RWPE1 (cell line): ENCODE data around the gene BTNL8.

ENCODE experiments used
- CTCF ChIA-PET: fragments of 350-600 bp; sonication (Branson Sonifier 250); formaldehyde crosslinking; extraction: SDS; loops from one replicate; lab custom pipeline; 2021; lab: Yijun Ruan, JAX
- POLR2A ChIA-PET: fragments of 400-600 bp; formaldehyde crosslinking; extraction: SDS; loops from one replicate; lab custom pipeline; 2020; ENCODE audit warnings: antibody characterized with exemption; ENCODE audit not compliant: low non-redundant PET; lab: Yijun Ruan, JAX
- DNase-seq: peaks from one replicate; pipeline ENCODE4 v3.0.0; 2012; ENCODE audit warnings: low spot score
- H3K27ac ChIP-seq: fragments of 450-650 bp; 2 replicates; pipeline ENCODE4 v1.5.1; 2017
- CTCF ChIP-seq: fragments of 450-650 bp; conservative IDR thresholded peaks from 2 replicates; pipeline ENCODE4 v1.5.1; 2017; ENCODE audit warnings: low read depth, mild to moderate bottlenecking

Gene BTNL8

GRCh38 chr5:180866985-180867384, 32.0 kb upstream of the BTNL8 start:
- no peak overlapping the region for H3K27ac ChIP-seq
- ChIA-PET CTCF (interaction anchor here (1.3 to 2.0 kb wide), 2 partner anchors 82 to 306 kb away, joined by 7 to 8 read pairs; no protein-coding TSS in a partner anchor), POLR2A (no interaction called here)
- DNase-seq: no peak
- no peak for TF ChIP-seq CTCF

GRCh38 chr5:180868960-180869359, 30.0 kb upstream of the BTNL8 start:
- ChIA-PET CTCF (interaction anchor here (0.6 to 2.1 kb wide), 15 partner anchors 9 to 1845 kb away, joined by 3 to 17 read pairs (median 4); no protein-coding TSS in a partner anchor), POLR2A (no interaction called here)
- TF ChIP-seq CTCF: peak; percentile 90
- DNase-seq: peak; percentile 93
- H3K27ac ChIP-seq: no peak overlapping the region

DNA sequence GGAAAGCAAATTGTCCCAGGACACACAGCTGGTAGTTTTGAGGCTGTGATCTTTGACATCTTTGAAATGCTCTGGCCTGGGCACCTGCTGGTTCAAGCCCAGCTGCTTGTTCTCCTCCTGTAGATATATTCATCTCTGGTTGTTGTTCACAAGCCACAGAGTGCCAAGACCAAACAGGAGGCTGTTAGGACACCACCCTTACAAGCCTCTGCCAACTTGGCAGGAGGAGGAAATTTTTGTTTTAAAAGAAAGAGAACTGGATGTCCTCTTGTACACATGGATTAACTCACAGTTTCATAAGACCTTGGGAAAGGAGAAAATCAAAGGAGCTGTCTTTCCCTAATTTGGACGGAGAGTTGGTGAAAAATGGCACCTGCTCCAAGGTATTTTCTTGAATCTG, 29.4 kb upstream of the BTNL8 start:
- no peak for TF ChIP-seq CTCF
- no peak for DNase-seq
- CTCF ChIA-PET: interaction anchor here (0.6 to 2.1 kb wide), 11 partner anchors 30 to 312 kb away, joined by 3 to 17 read pairs (median 4); no protein-coding TSS in a partner anchor
- POLR2A ChIA-PET: no interaction called here
- no peak overlapping the region for H3K27ac ChIP-seq

DNA sequence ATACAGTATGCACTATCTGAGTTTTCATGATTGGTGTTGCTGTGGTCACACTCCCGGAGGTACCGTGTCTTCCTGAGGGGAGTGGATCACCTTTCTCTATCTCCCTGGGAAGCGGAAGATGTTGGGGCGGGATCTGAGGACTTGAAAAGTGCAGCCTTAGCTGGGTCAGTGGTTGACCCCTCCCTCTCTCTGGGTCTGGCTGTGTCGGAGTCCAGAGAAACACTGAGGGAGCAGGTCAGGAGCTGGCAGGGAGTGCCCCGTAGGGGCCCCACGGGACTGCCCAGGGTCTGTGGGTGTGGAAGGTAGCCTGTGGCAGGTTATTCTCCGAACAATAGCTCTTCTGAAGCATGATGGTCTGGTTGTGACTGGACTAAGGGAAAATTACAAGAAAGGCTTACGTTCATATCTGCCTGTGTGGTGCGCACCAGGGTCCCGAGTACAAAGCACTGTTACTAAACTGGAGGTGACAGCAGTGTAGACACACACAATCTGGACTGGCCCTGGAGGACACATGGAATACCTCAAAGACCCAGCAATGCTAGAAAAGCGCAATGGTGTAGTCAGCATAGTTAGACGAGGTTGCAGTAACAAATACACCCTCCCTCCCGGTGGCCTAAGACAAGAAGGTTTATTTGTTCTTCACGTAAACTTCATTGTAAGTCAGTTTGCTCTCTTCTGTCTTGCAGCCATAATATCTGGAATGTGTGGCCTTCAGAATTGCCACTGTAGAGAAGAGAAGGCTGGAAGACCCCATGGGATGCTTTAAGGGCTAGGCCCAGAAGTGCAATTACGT, 28.5 kb upstream of the BTNL8 start:
- ChIA-PET POLR2A (no interaction called here), CTCF (interaction anchor here (0.6 to 1.1 kb wide), 2 partner anchors 97 to 242 kb away, joined by 3 read pairs; no protein-coding TSS in a partner anchor)
- no peak for TF ChIP-seq CTCF

GRCh38 chr5:180872419-180872818, 26.5 kb upstream of the BTNL8 start:
- no peak overlapping the region for H3K27ac ChIP-seq
- ChIA-PET CTCF (interaction anchor here (0.7 to 1.1 kb wide), 2 partner anchors 88 to 227 kb away, joined by 3 read pairs; no protein-coding TSS in a partner anchor), POLR2A (no interaction called here)
- DNase-seq: no peak
- no peak for TF ChIP-seq CTCF

More for the DNA sequence above, 28.5 kb upstream of the BTNL8 start:
- DNase-seq: no peak
- no peak overlapping the region for H3K27ac ChIP-seq

GRCh38 chr5:180873615-180874520, 25.1 kb upstream of the BTNL8 start:
- no peak for TF ChIP-seq CTCF
- CTCF ChIA-PET: interaction anchor here (1.1 kb wide), 1 partner anchor 299 kb away, joined by 3 read pairs; no protein-coding TSS in a partner anchor
- H3K27ac ChIP-seq: no peak overlapping the region
- no peak for DNase-seq
- POLR2A ChIA-PET: no interaction called here
